GM11168 (cell line): ENCODE results near the gene DAP.
"Not testable (repeated sequence)": the region's sequence is repeated elsewhere in the genome, so short reads cannot be mapped to it uniquely, and the experiment has no call there.

Experiments
- in situ Hi-C: fragments of 300-500 bp; cut with MboI; formaldehyde crosslinking; loops from one replicate; pipeline ENCODE4 v1.12.0; 2022; ENCODE audit warnings: low sequenced_read_pairs; ENCODE audit not compliant: unreplicated experiment

Gene DAP, protein sequence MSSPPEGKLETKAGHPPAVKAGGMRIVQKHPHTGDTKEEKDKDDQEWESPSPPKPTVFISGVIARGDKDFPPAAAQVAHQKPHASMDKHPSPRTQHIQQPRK

DNA sequence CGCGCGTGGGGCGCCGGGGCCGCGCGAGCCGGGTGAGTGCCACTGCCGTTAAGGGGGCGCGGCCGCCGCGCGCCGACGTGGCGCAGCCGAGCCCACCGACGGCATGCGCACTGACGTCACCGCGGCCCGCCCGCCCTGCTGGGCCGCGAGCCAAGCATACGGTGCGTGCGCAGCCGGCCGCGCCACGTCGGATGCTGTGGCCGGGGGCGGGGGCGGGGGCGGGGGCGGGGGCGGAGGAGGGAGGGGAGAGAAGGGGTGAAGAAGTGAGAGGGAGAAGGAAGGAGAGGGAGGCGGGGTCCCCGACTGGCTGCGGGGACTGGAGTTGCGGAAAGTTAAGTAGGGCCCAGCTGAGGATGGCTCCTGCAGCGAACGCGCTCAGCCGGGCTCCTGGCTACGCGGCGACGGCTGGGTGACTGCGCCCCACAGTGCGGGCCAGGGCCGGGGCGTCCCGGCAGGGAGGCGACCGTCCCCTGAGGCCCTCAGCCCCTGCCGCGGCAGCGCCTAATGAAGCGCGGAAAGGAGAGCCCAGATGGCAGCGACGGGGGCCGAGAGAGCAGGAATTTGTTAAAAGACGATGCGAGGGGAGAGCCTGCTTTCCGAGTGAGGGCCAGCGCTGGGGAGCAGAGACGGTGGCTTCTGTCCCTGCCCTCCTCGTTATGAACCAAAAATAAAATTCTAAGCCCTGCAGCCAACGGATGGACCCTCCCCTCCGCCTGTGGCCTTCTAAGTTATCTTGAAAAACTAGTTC lies at the start of gene DAP:
Gene DAP (minus strand): TSS at position 50 of the 748 bp plus-strand sequence. CDS start 166 bp downstream, outside the sequence.
- in situ Hi-C loops: no loop called here

DNA sequence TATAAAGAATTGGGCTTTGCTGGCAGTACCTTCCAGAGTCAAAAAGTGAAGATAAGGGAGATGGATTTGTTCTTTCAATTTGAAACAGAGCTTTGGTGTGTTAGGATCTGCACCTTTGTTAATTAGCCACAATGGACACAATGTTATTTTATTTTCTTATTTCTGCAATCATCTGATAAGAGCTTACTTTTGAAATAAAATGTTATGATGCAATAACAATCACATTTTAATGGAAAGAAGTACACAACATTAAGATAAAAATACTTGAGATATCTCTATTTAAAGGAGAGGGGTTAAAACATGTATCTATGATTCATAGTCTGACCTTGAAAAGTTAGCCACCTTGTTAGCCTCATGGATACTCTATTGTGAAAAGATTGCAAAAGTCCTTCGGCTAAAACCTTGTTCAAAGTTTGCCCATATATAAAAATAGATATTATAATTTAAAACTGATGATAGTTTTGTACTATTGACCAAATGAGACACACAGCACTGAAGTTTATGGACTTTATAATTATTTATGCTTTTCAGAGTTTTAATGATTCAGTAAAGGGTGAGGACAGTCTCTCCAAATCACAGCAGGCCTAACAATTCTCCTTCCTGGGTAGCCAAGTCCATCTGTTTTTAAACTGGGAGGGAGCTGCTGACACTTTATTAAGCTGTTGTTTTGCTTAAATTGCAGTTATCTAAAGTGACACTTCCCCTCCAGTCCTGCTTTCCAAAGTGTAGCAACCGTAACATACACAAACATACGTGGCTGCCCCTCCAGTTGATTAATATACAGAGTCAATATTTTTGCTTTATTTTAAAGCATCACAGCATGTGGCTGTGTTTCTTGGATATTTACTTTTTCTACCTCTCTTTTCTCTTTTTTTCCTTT lies 47.6 kb upstream of the DAP start:
- in situ Hi-C loops: no loop called here

DNA sequence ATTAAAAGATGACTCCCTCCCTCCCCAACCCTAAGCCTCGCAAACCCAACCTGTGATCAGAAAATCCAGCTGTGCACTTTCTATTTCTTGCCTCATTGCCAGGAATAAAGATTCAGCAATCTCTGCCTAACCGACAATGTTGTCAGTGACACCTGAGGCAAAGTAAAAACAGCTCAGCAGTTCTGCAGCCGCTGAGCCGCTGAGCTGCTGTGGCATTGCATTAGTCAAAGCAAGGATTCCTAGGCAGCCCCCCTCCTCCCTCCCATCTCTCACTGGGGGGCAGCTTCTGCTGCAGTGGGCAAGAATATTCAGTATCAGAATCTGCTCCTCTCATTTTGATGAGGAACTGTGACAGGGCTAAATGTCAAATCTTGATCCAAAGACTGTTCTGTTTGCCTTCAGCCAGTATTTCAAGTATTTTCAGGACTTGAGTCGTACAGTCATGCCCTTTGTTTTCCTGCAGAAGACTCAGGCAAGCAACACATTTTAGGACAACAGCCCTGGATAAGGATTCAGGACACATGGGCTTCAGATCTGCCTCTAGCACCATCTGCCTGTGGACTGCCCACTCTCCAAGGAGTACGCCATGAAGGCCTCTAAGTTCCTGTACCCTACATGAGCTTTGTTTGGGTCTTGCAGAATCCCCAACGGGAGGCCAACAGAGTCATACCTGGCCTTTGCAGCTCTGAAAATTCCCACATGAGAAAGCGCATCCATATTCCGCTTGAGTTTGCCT lies 41.1 kb upstream of the DAP start:
- in situ Hi-C loops: no loop called here

DNA sequence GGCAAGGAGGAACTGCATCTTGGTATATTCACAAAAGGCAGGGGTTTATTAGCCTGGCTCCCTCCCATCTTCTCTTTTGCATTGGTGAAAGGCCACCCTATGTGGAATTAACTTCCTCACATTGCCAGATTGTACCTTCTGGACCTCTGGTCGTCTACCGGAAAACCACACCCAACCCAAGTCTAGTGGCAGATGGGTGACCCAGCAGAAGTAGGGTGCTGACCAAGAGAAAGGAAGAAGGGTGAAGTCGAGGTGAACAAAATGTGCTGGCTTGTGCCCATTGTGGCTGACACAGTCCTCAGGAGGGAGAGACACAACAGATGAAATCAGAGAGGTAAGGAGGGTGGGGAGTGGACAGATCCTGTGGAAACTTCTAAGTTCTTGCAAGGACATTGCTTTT lies 39.8 kb upstream of the DAP start:
- in situ Hi-C loops: no loop called here

DNA sequence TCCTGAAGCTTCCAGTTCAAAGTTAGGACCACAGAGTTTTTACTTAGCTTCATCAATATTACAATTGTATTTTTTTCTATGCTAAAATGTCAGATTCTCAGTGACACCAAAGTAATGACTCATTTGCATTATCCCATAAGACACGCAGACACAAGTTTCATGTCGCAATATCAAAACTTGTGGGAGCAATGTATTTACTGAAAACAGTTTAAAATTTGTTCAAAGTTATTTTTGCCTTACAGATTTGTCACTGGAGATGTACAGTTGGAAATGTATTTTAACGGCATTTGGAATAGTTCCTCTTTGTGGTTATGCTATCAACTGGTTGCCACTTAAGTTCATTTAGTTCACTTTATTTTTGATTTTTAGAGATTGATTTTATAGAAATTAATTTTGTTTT lies 36.2 kb upstream of the DAP start:
- in situ Hi-C loops: no loop called here

DNA sequence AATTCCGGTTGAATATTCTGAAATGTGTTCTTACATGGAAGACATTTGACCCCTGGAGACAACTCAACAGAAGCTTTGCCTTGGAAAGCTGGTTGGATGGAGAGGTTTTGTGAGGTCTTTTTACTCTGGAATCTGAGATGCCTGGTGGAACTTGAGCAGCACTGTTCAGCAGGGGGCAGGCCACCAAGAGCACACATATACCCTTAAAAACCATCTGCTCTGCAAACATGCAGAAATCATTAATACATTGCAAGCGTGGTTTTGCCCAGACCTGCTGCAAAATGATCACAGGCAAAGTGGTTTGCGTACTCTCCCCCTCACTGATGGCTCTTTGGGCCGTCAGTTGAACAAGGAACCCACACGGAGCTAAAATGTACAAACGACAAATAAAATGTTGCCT lies 32.8 kb upstream of the DAP start:
- in situ Hi-C loops: no loop called here

DNA sequence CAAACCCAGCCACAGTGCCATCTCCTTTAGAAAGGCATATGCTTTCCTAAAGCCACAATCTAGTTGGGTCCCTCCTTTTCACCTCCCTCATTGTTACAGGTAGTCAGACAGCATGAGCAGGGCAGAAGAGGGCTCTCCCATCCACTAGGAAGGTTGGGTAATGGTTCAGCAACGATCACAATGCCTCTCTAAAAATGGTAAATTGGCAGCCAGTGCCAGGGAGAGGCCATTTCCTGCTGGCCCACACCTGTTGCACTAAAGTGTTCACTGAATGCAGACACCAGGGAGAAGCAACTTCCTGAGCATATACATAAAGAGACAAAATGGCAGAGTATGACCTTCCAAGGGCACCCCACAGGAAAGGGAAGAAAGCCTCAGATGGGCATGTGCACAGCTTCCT lies 31.3 kb upstream of the DAP start:
- in situ Hi-C loops: no loop called here

DNA sequence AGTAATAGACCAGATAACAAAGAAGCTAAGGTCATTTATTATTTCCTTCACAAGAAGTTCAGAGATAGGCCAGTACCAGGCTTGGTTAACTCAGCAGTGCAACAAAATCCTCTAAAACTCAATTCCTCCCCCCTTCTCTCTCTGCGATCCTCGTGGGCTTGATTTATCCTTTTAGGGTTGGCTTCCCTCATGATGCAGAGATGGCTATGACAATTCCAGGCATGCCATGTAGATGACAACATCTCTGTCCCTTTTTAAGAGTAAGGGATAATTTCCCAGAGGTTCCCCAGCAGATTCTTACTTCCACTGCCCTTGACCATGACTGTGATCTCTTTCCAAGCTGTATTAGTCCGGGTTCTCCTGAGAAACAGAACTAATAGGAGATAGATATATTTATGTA lies 28.7 kb upstream of the DAP start:
- in situ Hi-C loops: no loop called here

DNA sequence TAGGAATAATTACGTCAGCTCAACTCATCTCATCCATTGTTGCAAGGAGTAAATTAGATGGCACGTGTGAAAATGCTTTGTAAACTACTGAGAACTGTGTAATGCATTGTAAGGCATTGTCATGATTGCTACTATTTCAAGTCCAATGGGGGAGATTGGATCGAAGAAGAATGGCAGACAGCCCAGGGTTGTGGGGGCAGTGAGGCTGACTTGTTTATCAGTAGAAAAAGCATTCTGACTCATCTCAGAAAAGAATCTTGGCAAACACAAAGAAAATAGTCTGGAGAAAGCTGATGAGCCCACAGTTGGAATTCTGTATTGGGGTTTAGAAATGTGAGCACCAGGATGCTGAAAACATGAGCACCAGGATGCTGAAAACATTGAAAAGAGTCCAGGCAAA lies 28.0 kb upstream of the DAP start:
- in situ Hi-C loops: no loop called here

DNA sequence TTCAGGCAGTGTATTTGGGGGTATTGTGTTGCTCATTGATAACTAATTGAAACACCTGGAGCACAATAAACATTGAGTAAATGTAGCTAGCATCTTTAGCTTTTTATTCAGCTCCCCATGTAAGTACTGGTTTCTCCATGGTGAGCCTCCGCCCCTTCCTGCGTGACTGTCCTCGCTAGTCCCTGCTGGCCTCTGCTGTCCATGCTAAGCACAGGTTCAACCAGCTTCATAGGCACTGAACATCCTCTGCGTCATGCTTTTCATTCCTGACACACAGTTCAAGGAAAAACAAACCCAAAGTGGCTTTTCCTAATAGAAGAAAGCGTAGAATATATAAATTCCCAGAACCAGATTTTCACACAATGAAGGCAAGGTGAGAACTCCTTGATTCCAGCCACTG lies 27.3 kb upstream of the DAP start:
- in situ Hi-C loops: no loop called here

DNA sequence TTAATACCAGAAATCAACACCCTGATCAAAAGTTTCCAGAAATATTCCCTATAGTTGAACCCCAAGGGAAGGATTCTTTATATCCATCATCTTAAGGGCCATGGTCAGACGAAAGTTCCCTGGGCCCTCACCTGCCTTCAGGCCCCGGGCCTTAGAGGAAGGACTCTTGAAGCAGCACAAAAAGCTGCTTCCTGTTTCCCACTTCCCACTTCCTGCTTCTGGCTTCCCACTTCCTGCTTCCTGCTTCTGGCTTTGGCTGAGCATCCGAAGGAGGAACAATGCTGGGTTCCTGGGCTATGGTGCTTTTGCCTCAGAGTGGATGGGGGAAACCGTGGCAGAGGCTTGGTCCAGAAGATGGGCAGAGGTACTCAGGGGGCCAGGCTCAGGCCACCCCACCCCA lies 25.8 kb upstream of the DAP start:
- in situ Hi-C loops: no loop called here

DNA sequence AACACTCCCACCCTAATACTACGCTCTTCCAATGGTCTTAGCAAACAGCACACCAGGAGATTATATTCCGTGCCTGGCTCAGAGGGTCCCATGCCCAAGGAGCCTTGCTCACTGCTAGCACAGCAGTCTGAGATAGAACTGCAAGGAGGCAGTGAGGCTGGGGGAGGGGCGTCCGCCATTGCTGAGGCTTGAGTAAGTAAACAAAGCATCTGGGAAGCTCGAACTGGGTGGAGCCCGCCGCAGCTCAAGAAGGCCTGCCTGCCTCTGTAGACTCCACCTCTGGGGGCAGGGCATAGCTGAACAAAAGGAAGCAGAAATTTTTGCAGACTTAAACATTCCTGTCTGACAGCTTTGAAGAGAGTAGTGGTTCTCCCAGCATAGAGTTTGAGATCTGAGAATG lies 19.2 kb upstream of the DAP start:
- in situ Hi-C loops: not testable (repeated sequence)

DNA sequence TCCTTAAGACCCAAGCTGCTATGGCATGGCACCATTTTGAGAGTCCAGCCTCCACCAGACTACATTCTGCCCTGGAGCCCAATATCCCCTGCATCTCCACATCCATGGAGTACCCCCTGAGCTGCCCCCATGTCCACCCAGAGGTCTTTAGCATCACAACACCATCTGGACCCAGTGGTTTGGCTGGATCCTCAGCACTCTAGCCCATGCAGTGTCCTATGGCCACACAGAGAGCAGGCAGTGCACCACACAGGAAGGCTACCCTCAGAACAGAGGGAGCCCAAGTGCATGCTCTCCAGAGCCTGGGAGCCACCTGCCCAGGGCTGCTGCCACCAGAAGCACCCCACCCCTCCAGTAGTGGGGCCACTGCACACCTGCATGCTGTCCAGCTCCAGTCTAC lies 18.6 kb upstream of the DAP start:
- in situ Hi-C loops: loop anchor here (10.0 kb wide), 1 partner anchor 145 kb away; no protein-coding TSS in a partner anchor

DNA sequence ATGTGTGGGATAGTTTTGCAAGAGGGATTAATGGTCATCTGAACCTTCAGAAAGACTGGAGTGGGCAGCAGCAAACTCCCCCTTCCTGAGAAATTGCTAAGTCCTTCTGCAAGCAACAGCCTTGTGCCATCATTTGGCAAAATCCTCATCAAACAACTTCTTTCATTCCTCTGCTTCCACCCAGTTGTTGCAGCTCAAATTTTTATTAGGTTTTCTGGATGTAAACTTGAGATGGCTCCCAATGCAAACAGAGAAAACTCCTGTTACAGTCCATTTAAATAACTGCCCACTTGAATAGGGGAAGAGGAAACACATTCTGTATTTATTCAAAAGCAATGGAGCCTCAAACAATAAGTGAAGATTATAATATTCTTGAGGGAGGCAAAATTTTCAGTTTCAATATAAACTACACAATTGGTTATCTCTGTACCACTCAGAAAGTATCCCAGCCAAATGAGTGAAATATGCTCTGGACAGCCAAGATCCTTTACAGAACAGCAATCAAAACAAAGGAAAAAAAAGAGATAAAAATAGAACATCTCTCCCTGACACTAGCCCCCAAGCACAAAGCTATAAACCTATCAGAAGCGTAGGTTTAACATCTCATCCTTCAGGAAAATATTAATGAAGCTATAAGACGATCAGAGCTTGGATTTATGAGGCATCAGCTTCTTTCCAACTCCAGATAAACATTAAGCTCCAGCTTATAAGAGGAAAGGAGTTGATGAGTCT lies 17.3 kb upstream of the DAP start:
- in situ Hi-C loops: loop anchor here (10.0 kb wide), 1 partner anchor 144 kb away; no protein-coding TSS in a partner anchor

DNA sequence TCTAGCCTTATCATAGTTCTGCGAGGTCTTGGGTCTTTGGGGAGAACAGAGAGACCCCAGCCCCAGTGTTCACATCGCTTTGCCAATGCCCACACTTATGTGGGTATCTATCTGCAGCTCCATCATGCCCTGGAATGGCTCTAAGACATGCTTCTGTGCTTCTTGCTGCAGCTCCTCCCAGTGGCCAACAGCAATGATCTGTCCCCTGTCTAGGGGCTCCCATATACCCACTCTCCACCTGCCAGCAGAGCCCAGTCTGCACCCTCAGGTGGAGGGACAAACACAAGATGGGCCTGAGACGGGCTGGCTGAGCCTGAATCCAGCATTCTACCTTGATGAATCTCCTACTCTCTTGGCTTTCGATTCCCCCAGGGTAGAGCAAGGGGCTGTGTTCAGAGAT lies 14.6 kb upstream of the DAP start:
- in situ Hi-C loops: loop anchor here (10.0 kb wide), 1 partner anchor 141 kb away; no protein-coding TSS in a partner anchor

DNA sequence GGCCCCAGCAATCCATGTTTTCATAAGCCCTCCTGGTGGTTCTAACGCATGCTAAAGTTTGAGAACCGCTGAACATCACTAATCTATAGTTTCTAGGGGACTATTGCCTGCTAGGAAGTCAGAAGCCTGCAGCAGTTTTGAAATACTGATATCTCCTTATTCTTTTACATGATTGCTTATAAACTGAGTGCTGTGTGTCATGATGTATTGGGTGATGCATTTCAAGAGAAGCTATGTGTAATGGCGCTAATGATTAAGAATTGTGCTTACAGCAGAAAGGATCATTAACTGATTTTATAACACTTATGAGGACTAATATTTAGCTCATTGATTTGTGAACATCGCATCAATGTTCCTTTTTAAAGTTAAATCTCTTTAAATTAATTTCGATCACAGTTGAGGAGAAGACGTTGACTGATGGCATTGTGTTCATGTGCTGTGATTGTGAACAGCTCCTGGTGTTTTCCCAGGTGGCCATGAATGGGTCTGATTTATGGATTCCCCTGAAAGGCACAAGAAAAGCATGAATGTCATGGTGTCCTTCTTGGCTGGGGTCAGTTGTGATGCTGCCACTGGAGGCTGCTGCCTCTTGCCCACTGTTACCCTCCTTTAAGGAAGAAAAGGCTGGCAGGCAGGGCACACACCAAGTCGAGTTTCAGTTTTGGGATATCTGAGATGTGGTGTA lies 12.0 kb upstream of the DAP start:
- in situ Hi-C loops: loop anchor here (10.0 kb wide), 1 partner anchor 138 kb away; no protein-coding TSS in a partner anchor

DNA sequence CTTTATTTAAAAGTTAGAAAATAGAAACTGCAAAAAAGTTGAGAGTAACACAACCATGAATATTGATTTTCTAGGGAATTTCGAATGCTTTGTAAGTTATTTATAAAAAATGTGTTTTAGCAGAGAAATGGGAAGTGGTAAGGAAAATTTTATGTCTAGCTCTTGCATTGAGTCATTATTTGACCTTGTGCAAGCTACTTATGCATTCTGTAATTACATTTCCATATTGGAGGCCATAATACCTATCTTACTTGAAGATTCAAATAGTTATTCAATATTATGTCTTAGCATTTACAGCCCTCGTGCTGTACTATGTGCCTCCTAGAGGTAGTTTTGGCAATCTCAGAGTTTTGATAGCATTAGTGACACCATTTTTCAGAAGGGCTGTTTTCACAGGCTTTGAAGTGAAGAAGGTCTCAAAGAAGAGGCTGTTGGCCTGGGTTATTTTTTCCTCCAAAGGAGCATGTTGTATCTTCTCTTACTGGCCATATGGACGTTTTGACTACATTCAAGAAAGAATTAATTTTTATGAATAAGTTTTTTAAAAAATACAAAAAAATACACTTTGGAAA lies 7.4 kb upstream of the DAP start:
- in situ Hi-C loops: no loop called here

DNA sequence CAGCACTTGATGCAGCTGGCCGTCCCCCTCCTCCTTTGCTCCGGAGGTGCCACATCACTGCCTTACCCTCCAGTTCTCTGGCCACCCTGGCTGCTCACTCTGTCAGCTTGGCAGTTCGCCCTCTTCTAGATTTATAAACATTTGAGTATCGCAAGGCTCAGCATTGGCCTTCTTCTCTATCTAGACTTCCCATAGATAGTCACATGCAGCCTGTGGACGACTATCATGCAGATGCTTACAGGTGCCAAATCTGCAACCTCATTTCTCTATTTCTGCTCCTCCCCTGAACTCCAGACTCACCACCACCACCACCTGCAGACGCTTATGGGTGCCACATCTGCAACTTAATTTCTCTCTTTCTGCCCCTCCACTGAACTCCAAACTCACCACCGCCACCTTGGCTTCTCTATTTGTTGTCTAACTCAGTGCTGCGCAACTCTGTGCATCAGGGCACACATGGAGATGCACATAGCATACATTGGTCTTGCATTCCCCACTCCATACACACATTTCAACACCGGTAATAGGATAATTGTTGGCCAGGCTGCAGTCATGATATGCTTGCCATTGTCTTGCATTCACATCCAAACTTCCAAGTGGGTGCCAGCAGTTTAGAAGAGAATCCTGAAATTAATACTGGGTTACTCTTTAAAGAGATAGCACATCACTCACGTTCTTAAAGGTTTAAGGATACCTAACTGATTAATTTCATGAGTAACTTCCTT lies 1.9 kb upstream of the DAP start:
- in situ Hi-C loops: no loop called here
